A673 (cell line): ENCODE data around the gene CLCN5. TPM values are rescaled to one million over a fixed set of nuclear protein-coding genes. Genes with fewer than 3 reads are reported as not detected.
A peak's percentile ranks its signal among the peaks of the same experiment; 100 is the strongest.
"Not testable (repeated sequence)": the region's sequence is repeated elsewhere in the genome, so short reads cannot be mapped to it uniquely, and the experiment has no call there.

Source experiments
- BruUV-seq: library from RNA; stranded (reverse); fragments of 400-500 nt; replicated peaks from 2 replicates; lab custom pipeline; 2021; lab: Mats Ljungman, UMichigan
- CTCF ChIA-PET: fragments of 300-600 bp; sonication (Branson Sonifier 250); formaldehyde crosslinking; loops from one replicate; lab custom pipeline; 2022; ENCODE audit warnings: antibody characterized with exemption; lab: Charles Lee
- POLR2A ChIA-PET: fragments of 300-600 bp; sonication (Branson Sonifier 250); formaldehyde crosslinking; loops from one replicate; lab custom pipeline; 2022; ENCODE audit warnings: antibody characterized with exemption; ENCODE audit not compliant: low non-redundant PET; lab: Charles Lee
- DNase-seq: peaks from one replicate; pipeline ENCODE4 v3.0.0-alpha.2; 2015; ENCODE audit warnings: low spot score
- H3K27ac ChIP-seq: fragments of 200-600 bp; sonication (generic); 2 replicates; pipeline ENCODE4 v1.5.1; 2016; ENCODE audit warnings: mixed run types, low read depth, mild to moderate bottlenecking, mixed read lengths, antibody characterized with exemption, low read length; ENCODE audit not compliant: poor library complexity, severe bottlenecking
- H3K27me3 ChIP-seq: fragments of 200-600 bp; sonication (generic); replicated peaks from 2 replicates; pipeline ENCODE4 v1.6.1; 2017; ENCODE audit warnings: mixed run types, low read depth, mild to moderate bottlenecking, mixed read lengths, antibody characterized with exemption, low read length; ENCODE audit not compliant: insufficient read depth, poor library complexity
- H3K36me3 ChIP-seq: fragments of 200-600 bp; sonication (generic); 2 replicates; pipeline ENCODE4 v1.6.1; 2016; ENCODE audit warnings: mixed run types, mild to moderate bottlenecking, mixed read lengths, antibody characterized with exemption, low read length; ENCODE audit not compliant: insufficient read depth, poor library complexity, severe bottlenecking
- H3K4me1 ChIP-seq: fragments of 200-600 bp; sonication (generic); 2 replicates; pipeline ENCODE4 v1.6.1; 2017; ENCODE audit warnings: mixed run types, mild to moderate bottlenecking, mixed read lengths, antibody characterized with exemption, low read length; ENCODE audit not compliant: insufficient read depth, poor library complexity, severe bottlenecking
- H3K4me3 ChIP-seq: fragments of 200-600 bp; sonication (generic); 2 replicates; pipeline ENCODE4 v1.5.1; 2016; ENCODE audit warnings: low read depth, mixed run types, mild to moderate bottlenecking, mixed read lengths, low read length; ENCODE audit not compliant: poor library complexity, severe bottlenecking
- H3K9me3 ChIP-seq: fragments of 200-600 bp; sonication (generic); 2 replicates; pipeline ENCODE4 v1.6.1; 2016; ENCODE audit warnings: mixed run types, low read depth, mild to moderate bottlenecking, mixed read lengths, antibody characterized with exemption, low read length; ENCODE audit not compliant: poor library complexity, severe bottlenecking
- CTCF ChIP-seq: fragments of 300-800, 200-600 bp; sonication (generic); conservative IDR thresholded peaks from 2 replicates; pipeline ENCODE4 v1.5.1; 2017; ENCODE audit warnings: low read depth, mild to moderate bottlenecking, antibody characterized with exemption, low read length, moderate library complexity, mixed read lengths
- EZH2 ChIP-seq: fragments of 200-600 bp; sonication (generic); IDR thresholded peaks from 2 replicates; pipeline ENCODE4 v1.6.1; 2017; ENCODE audit warnings: borderline replicate concordance, low read depth, mild to moderate bottlenecking, mixed read lengths, antibody characterized with exemption, low read length; ENCODE audit not compliant: poor library complexity, severe bottlenecking
- intact Hi-C: fragments of 100-400 bp; cut with micrococcal nuclease; formaldehyde crosslinking; loops from one replicate; pipeline ENCODE4 v1.10.0; 2022; ENCODE audit not compliant: unreplicated experiment
- total RNA-seq: library from RNA; stranded (reverse); gene quantifications from 2 replicates; pipeline ENCODE4 v1.2.3, GENCODE V29; 2021

The CLCN5 gene
- total RNA-seq, 1 experiment from 2014 or later, result 25.3 TPM

GRCh38 chrX:50003467-50003866 is 81.1 kb downstream of the CLCN5 start:
- no TSS peak for BruUV-seq
- no peak for DNase-seq
- Histone ChIP-seq H3K4me3 (no peak overlapping the region), H3K9me3 (no peaks in the 10 kb centered on the region), H3K27me3 (no peaks in the 10 kb centered on the region), H3K27ac (no peak overlapping the region), H3K4me1 (no peaks in the 10 kb centered on the region), H3K36me3 (no peaks in the 10 kb centered on the region)
- TF ChIP-seq EZH2 (no peak), CTCF (peak; percentile 21; the same call in 1 of the 2 replicates)
- POLR2A ChIA-PET, result no interaction called here
- CTCF ChIA-PET, result no interaction called here
- intact Hi-C loops, result no loop called here

- no peak for DNase-seq
- H3K27me3 ChIP-seq, result no peaks in the 10 kb centered on the region
- H3K36me3 ChIP-seq, result no peaks in the 10 kb centered on the region
- no peaks in the 10 kb centered on the region for H3K9me3 ChIP-seq
- H3K4me3 ChIP-seq, result no peak overlapping the region
- CTCF ChIA-PET, result no interaction called here
- POLR2A ChIA-PET, result no interaction called here
- BruUV-seq, result no TSS peak
- intact Hi-C loops, result no loop called here
- no peaks in the 10 kb centered on the region for H3K4me1 ChIP-seq
- TF ChIP-seq EZH2 (no peak), CTCF (no peak)
- no peak overlapping the region for H3K27ac ChIP-seq
Measured at GRCh38 chrX:50003927-50004326, 81.5 kb downstream of the CLCN5 start.

- intact Hi-C loops, H3K9me3 ChIP-seq, H3K27me3 ChIP-seq, POLR2A ChIA-PET, H3K4me1 ChIP-seq, H3K36me3 ChIP-seq, H3K27ac ChIP-seq, BruUV-seq, H3K4me3 ChIP-seq, DNase-seq, CTCF ChIA-PET: not testable (repeated sequence)
Measured at GRCh38 chrX:50025591-50025990, 103.2 kb downstream of the CLCN5 start.

GRCh38 chrX:50035126-50035525 is 112.7 kb downstream of the CLCN5 start:
- no TSS peak for BruUV-seq
- Histone ChIP-seq H3K27ac (no peak overlapping the region), H3K27me3 (no peaks in the 10 kb centered on the region), H3K4me1 (no peaks in the 10 kb centered on the region), H3K9me3 (no peaks in the 10 kb centered on the region), H3K4me3 (no peak overlapping the region), H3K36me3 (no peaks in the 10 kb centered on the region)
- CTCF ChIA-PET, result no interaction called here
- TF ChIP-seq CTCF (no peak), EZH2 (no peak)
- POLR2A ChIA-PET, result no interaction called here
- DNase-seq, result no peak
- intact Hi-C loops, result no loop called here
